Bone marrow (tissue), 2 donors: ENCODE measurements around the gene LYRM9.
"Not testable (repeated sequence)": the region's sequence is repeated elsewhere in the genome, so short reads cannot be mapped to it uniquely, and the experiment has no call there.

Source experiments
- DNase-seq, 2 donors: peaks; one replicate each; lab custom pipeline; 2025; lab: John Stamatoyannopoulos, UW

Gene LYRM9

GRCh38 chr17:27839571-27840405 is 53.4 kb downstream of the LYRM9 start:
- DNase-seq: not testable (repeated sequence)

GRCh38 chr17:27838607-27839006 is 54.6 kb downstream of the LYRM9 start:
- not testable (repeated sequence) for DNase-seq

GRCh38 chr17:27837769-27838168 is 55.4 kb downstream of the LYRM9 start:
- DNase-seq: not testable (repeated sequence)

- no peak for DNase-seq
Measured at GRCh38 chr17:27836651-27837050, 56.5 kb downstream of the LYRM9 start.

- no peak for DNase-seq
Measured at GRCh38 chr17:27834571-27834970, 58.6 kb downstream of the LYRM9 start.

GRCh38 chr17:27832831-27833230 is 60.3 kb downstream of the LYRM9 start:
- no peak for DNase-seq

- not testable (repeated sequence) for DNase-seq
Measured at GRCh38 chr17:27829888-27830287, 63.3 kb downstream of the LYRM9 start.

GRCh38 chr17:27829143-27829711 is 63.9 kb downstream of the LYRM9 start:
- DNase-seq: not testable (repeated sequence)
